SU-DHL-6 (cell line): ENCODE data around the gene AQP5.

ENCODE experiments used
- H2AFZ ChIP-seq: fragments of 200-600 bp; sonication (generic); 2 replicates; pipeline ENCODE4 v1.6.1; 2014; ENCODE audit warnings: low read depth, mild to moderate bottlenecking, moderate library complexity, mixed read lengths, antibody characterized with exemption, low read length; ENCODE audit not compliant: severe bottlenecking
- H3F3A ChIP-seq: fragments of 200-600 bp; shearing (Covaris generic); 2 replicates; pipeline ENCODE4 v1.6.0; 2016; ENCODE audit warnings: antibody characterized with exemption, mild to moderate bottlenecking; ENCODE audit not compliant: insufficient read depth
- H3K27ac ChIP-seq: fragments of 200-600 bp; sonication (generic); 2 replicates; pipeline ENCODE4 v1.5.1; 2016; ENCODE audit warnings: low read depth, mild to moderate bottlenecking, low read length, moderate library complexity, mixed read lengths
- H3K27me3 ChIP-seq: fragments of 200-600 bp; sonication (generic), shearing (Covaris generic); 2 replicates; pipeline ENCODE4 v1.6.0; 2014; ENCODE audit warnings: mild to moderate bottlenecking, low read length
- H3K36me3 ChIP-seq: fragments of 200-600 bp; sonication (generic); 2 replicates; pipeline ENCODE4 v1.6.1; 2014; ENCODE audit warnings: mild to moderate bottlenecking, low read length, mixed read lengths
- H3K4me2 ChIP-seq: fragments of 300-600, 200-600 bp; shearing (Covaris generic), sonication (generic); 2 replicates; pipeline ENCODE4 v1.6.0; 2014; ENCODE audit warnings: low read length, low read depth, mild to moderate bottlenecking; ENCODE audit not compliant: poor library complexity, severe bottlenecking
- H3K4me3 ChIP-seq: fragments of 200-600 bp; sonication (generic); 2 replicates; pipeline ENCODE4 v1.5.1; 2014; ENCODE audit warnings: antibody characterized with exemption, low read length, mild to moderate bottlenecking, mixed read lengths; ENCODE audit not compliant: insufficient read depth, poor library complexity, severe bottlenecking
- H3K79me2 ChIP-seq: fragments of 200-600 bp; sonication (generic); 2 replicates; pipeline ENCODE4 v1.6.1; 2014; ENCODE audit warnings: mild to moderate bottlenecking, low read length, moderate library complexity; ENCODE audit not compliant: insufficient read depth
- H3K9ac ChIP-seq: fragments of 200-600 bp; sonication (generic); 2 replicates; pipeline ENCODE4 v1.7.0; 2014; ENCODE audit warnings: mild to moderate bottlenecking, low read length
- H3K9me2 ChIP-seq: fragments of 200-600 bp; sonication (generic); replicated peaks from 2 replicates; pipeline ENCODE4 v1.6.1; 2014; ENCODE audit warnings: low read length; ENCODE audit not compliant: insufficient read depth
- H3K9me3 ChIP-seq: fragments of 200-600 bp; sonication (generic); 2 replicates; pipeline ENCODE4 v1.6.1; 2014; ENCODE audit warnings: low read length, mixed read lengths; ENCODE audit not compliant: insufficient read depth
- H4K20me1 ChIP-seq: fragments of 200-600 bp; sonication (generic); 2 replicates; pipeline ENCODE4 v1.6.1; 2014; ENCODE audit warnings: low read depth, mild to moderate bottlenecking, antibody characterized with exemption, low read length, moderate library complexity, mixed read lengths
- EZH2phosphoT487 ChIP-seq: fragments of 200-600 bp; sonication (generic), shearing (Covaris generic); conservative IDR thresholded peaks from 2 replicates; pipeline ENCODE4 v1.6.1; 2018; ENCODE audit warnings: mild to moderate bottlenecking, antibody characterized with exemption, low read length, moderate library complexity, mixed read lengths
- TF ChIP-seq, protein P1 (sequence below): fragments of 200-600 bp; sonication (generic); IDR thresholded peaks from one replicate; pipeline ENCODE4 v1.5.1; 2017; ENCODE audit warnings: antibody characterized with exemption, mild to moderate bottlenecking, low read length, moderate library complexity; ENCODE audit not compliant: insufficient read depth, poor library complexity, severe bottlenecking

Gene AQP5

GRCh38 chr12:49936925-49937324, 24.7 kb upstream of the AQP5 start:
- H3F3A ChIP-seq, result no peaks in the 10 kb centered on the region
- no peak overlapping the region for H3K27ac ChIP-seq
- no peak for TF ChIP-seq EZH2phosphoT487
- TF ChIP-seq, protein P1, sequence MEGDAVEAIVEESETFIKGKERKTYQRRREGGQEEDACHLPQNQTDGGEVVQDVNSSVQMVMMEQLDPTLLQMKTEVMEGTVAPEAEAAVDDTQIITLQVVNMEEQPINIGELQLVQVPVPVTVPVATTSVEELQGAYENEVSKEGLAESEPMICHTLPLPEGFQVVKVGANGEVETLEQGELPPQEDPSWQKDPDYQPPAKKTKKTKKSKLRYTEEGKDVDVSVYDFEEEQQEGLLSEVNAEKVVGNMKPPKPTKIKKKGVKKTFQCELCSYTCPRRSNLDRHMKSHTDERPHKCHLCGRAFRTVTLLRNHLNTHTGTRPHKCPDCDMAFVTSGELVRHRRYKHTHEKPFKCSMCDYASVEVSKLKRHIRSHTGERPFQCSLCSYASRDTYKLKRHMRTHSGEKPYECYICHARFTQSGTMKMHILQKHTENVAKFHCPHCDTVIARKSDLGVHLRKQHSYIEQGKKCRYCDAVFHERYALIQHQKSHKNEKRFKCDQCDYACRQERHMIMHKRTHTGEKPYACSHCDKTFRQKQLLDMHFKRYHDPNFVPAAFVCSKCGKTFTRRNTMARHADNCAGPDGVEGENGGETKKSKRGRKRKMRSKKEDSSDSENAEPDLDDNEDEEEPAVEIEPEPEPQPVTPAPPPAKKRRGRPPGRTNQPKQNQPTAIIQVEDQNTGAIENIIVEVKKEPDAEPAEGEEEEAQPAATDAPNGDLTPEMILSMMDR, result no peak

GRCh38 chr12:49937639-49938300, 23.9 kb upstream of the AQP5 start:
- H4K20me1 ChIP-seq, result no peaks in the 10 kb centered on the region
- TF ChIP-seq EZH2phosphoT487, result no peak
- TF ChIP-seq, protein P1, result no peak
- no peaks in the 10 kb centered on the region for H3K79me2 ChIP-seq
- H3K9me3 ChIP-seq, result no peaks in the 10 kb centered on the region
- H3K9me2 ChIP-seq, result no peaks in the 10 kb centered on the region
- no peak overlapping the region for H3K9ac ChIP-seq
- H3K4me3 ChIP-seq, result no peak overlapping the region
- no peaks in the 10 kb centered on the region for H3F3A ChIP-seq
- no peak overlapping the region for H2AFZ ChIP-seq
- no peak overlapping the region for H3K4me2 ChIP-seq
- no peaks in the 10 kb centered on the region for H3K27me3 ChIP-seq
- H3K27ac ChIP-seq, result no peak overlapping the region
- no peaks in the 10 kb centered on the region for H3K36me3 ChIP-seq

More at GRCh38 chr12:49936925-49937324, 24.7 kb upstream of the AQP5 start:
- no peak overlapping the region for H3K9ac ChIP-seq
- H3K4me3 ChIP-seq, result no peak overlapping the region
- H3K4me2 ChIP-seq, result no peak overlapping the region
- no peaks in the 10 kb centered on the region for H3K27me3 ChIP-seq
- no peaks in the 10 kb centered on the region for H3K36me3 ChIP-seq
- no peaks in the 10 kb centered on the region for H3K9me2 ChIP-seq
- no peak overlapping the region for H2AFZ ChIP-seq
- no peaks in the 10 kb centered on the region for H4K20me1 ChIP-seq
- no peaks in the 10 kb centered on the region for H3K79me2 ChIP-seq
- no peaks in the 10 kb centered on the region for H3K9me3 ChIP-seq

DNA sequence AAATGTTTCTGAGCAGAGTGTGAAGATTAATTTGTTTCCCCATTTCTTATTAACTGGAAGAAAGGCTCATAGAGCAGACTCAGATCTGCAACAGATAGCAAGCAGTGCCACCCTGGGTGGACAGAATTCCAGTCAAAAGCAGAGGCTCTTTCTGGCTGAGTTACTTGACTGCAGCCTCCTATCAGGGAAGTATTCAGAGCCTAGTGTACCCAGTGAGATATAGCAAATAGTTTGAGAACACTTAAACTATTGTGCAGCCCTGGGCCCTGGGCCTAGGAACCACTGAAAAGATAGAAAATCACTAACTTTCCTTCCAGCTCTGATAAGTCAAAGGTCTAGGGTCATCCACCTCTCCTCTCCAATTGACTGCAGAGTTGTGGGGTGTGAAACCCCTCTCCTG, 22.4 kb upstream of the AQP5 start:
- Histone ChIP-seq H3K9ac (no peak overlapping the region), H3K79me2 (no peaks in the 10 kb centered on the region), H3K9me2 (no peaks in the 10 kb centered on the region), H3K27me3 (no peaks in the 10 kb centered on the region), H3K36me3 (no peaks in the 10 kb centered on the region), H3K4me3 (no peak overlapping the region), H4K20me1 (no peaks in the 10 kb centered on the region), H3F3A (no peaks in the 10 kb centered on the region), H3K27ac (no peak overlapping the region), H2AFZ (no peak overlapping the region), H3K4me2 (no peak overlapping the region), H3K9me3 (no peaks in the 10 kb centered on the region)
- TF ChIP-seq, protein P1, result no peak
- TF ChIP-seq EZH2phosphoT487, result no peak
